ENCODE results near the gene PRSS3.
"Not testable (repeated sequence)": the region's sequence is repeated elsewhere in the genome, so short reads cannot be mapped to it uniquely, and the experiment has no call there.

Gene PRSS3

DNA sequence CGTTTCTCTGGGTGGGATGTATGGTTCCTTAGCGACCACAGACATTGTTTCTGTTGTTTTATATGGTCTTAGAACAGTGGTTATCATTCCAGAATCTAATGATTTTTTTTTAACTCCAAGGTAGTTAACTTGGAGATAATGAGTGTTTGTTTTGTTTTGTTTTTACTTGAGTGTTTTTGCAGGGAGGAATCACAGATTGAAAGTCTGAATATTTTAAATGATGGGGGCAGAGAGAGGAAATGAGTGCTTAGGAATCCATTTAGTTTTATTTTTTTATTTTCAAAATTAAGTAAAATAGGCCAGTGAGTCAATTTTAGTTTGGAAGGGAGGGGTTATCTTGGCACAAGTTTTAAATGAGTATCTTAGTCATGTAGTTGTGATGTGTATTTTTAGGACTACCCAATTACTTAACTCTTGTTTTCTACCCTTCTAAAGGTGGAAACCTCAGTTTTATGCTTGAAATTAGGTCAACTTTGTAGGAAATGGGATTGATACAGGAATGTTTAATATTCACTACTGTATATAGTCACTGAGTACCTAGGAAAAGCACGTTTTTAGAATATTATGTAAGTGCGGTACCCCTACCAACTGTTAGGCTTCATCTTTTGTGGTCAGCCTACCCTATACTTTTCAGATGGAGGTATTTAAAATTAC, 23.6 kb downstream of the PRSS3 start:
- no peak for DNase-seq

DNA sequence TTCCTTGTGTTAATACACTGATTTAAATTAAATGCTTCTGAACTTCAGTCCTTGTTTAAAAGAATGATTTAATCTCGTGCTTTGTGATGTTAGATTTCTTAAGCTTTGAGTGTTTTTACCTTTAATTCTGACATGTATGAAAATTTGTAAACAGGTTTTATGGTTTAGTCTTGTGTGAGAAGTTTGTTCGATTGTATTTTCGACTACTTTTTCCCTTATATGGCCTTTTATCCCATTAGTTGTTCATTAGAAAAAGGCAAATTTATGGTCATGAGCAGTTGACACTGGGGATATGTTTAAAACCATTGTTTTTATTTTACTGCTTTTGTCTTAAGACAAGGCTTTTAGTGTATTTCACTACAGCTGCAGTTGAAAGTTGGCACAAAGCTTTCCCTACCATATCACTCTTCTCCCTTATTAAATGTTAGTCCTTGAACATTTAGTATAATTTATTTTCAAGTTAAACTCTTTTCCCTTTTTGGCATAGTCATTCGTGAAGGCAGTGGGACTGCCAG, 24.9 kb downstream of the PRSS3 start:
- no peak for DNase-seq

DNA sequence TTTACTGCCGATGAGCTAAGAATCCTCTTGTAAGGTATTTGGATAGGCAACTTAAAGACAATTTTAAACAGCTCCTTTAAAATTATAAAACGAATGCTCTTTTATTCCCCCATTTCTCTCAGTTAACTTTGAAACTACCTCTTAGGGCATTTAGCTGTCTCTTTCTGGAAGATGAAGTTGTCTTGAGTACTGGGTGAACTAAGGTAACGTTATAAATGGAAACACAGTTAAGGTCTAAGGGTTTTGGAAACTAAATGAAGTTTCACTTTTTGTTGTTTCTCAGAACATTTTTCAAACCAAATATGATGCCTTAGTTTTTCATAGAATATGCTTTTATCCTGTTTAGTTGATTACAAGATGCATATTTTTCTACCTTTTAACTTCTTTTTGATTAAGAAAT, 28.4 kb downstream of the PRSS3 start:
- DNase-seq = no peak

DNA sequence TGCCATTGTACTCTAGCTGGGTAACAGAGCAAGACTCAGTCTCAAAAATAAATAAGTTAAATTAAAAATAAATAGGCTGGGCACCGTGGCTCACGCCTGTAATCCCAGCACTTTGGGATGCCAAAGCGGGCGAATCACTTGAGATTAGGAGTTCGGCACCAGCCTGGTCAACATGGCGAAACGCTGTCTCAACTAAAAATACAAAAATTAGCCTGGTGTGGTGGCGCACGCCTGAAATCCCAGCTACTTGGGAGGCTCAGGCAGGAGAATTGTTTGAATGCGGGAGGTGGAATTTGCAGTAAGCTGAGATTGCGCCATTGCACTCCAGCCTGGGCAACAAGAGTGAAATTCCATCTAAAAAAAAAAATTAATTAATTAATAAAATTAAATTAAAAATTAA, 31.9 kb downstream of the PRSS3 start:
- not testable (repeated sequence) for DNase-seq

DNA sequence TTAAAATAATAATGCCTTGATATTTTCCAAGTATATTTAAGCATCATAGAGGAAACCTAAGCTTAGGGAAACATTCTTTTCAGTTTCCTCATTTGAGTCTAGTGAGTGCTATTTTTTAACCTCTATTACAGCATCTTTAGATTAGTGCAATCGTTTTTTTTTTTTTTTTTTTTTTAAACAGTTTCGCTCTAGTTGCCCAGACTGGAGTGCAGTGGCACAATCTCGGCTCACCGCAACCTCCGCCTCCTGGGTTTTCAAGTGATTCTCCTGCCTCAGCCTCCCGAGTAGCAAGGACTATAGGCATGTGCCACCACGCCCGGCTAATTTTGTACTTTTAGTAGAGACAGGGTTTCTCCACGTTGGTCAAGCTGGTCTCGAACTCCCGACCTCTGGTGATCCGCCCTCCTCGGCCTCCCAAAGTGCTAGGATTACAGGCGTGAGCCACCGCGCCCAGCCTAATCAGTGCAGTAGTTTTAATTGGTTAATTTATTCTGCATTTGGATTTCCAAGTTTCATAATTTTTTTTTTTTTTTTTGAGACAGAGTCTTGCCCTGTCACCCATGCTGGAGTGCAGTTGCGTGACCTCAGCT, 34.4 kb downstream of the PRSS3 start:
- DNase-seq = not testable (repeated sequence)

DNA sequence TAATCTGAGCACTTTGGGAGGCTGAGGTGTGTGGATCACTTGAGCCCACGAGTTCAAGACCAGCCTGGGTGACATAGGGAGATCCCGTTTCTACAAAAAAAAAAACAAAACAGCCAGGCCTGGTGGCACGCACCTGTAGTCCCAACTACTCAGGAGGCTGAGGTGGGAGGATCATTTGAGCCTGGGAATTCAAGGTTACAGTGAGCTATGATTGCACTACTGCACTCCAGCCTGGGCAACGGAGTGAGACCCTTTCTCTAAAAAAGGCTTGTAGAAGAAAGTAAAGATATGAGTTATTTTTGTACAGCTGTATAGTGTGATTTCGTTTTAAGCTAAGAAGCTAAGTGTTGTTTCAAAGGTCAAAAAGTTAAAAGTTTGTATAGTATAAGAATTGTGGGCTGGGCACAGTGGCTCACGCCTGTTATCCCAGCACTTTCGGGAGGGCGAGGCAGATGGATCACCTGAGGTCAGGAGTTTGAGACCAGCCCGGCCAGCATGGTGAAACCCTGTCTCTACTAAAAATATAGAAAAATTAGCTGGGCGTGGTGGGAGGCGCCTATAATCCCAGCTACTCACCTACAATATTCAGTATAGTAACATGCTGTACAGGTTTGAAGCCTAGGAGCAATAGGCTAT, 40.4 kb downstream of the PRSS3 start:
- DNase-seq = no peak

DNA sequence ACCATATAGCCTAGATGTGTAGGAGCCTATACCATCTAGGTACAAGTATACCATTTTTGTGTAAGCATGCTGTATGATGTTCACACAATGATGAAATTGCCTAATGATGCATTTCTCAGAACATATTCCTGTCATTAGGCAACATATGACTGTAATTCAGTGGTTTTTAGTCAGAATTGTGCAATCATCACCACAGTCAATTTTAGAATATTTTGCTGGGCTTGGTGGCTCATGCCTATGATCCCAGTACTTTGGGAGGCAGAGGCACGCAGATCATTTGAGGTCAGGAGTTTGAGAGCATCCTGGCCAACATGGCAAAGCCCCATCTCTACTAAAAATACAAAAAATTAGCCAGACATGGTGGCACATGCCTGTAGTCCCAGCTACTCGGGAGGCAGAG, 40.9 kb downstream of the PRSS3 start:
- not testable (repeated sequence) for DNase-seq

DNA sequence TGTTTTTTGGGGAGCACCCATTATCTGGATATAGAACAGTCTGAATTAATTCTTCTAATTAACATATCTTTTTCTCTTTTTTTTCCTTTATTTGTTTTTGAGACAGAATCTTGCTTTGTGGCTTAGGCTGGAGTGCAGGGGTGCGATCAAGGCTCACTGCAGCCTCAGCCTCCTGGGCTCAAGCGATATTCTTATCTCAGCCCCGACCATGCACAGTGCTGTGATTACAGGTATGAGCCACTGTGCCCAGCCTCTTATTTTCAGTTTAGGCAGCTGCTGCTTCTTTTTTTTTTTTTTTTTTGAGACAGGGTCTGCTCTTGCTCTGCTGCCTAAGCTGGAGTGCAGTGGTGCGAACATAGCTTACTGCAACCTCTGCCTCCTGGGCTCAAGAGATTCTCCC, 41.8 kb downstream of the PRSS3 start:
- DNase-seq = no peak

DNA sequence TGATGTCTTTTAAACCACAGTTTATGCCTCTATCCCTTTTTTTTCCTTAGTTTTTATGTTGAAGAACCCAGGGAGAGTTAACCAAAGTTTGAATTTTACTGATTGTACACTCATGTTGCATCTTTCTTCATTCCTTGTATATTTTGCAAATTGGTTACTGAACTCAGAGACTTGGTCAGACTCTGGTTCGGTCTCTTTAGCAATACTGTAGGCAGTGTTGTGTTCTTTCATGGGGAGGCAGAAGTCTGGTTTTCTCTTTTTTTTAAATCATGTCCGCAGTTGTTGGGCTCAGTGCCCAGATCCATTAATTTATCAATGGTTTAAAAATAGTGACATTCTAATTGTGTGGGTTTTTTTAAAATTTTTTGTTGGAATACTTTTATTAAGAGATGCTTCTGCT, 45.0 kb downstream of the PRSS3 start:
- no peak for DNase-seq

DNA sequence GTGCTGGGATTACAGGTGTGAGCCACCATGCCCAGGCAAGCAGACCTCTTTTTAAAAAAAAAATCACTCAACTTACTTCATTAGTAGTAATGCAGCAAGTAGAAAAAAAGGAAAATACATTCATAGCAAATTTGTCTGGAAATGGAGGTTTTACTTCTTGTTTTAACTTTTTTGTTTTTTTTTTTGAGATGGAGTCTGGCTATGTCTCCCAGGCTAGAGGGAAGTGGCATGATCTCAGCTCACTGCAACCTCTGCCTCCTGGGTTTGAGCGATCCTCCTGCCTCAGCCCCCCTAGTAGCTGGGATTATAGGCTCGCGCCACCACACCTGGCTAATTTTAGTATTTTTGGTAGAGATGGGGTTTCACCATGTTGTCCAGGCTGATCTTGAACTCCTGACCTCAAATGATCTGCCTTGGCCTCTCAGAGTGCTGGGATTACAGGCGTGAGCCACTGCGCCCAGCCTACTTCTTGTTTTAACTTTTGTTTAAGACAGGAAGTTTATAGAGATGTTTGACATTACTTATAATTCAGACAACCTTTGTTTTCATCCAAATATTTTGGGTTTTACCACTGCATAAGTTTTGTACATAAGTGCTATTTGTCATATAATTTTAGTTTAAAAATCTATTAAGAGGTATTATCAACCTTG, 48.1 kb downstream of the PRSS3 start:
- DNase-seq = no peak

DNA sequence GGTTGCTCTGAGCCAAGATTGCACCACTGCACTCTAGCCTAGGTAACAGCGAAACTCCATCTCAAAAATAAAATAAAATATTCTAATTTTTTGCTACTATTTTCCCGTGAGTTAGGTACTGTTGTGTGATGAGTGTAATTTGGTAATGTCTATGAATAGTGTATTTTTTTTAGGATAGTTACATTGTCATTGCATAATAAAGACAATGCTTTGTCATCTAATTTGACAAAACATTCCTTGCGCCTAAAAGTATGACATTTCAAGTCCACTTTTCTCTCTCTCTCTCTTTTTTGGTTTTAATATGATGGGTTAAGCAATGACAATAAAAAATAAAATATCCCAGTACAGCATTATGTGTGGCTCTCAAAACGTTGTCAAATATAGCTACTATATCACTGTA, 50.9 kb downstream of the PRSS3 start:
- DNase-seq = no peak

DNA sequence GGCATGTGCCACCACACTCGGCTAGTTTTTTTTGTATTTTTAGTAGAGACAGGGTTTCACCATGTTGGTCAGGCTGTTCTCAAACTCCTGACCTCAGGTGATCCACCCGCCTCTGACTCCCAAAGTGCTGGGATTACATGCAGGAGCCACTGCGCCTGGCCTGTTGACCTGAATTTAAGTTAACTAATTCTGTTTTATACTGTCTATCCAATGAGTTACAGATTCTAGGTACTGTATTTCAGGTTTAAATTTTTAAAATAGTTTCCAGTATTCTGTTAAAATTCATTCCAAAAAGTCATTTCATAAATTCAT, 52.5 kb downstream of the PRSS3 start:
- DNase-seq = not testable (repeated sequence)
